Measurements from ENCODE around the gene PRKN. TPM values are rescaled to one million over a fixed set of nuclear protein-coding genes. Genes with fewer than 3 reads are reported as not detected.

Gene PRKN
- total RNA-seq, 1 experiment from 2014 or later, result 1.2 TPM

GRCh38 chr6:162621246-162621645 is 106.3 kb downstream of the PRKN start:
- no peak overlapping the region for H3K4me3 ChIP-seq (ENCODE audit: low read depth, low read length, poor library complexity, severe bottlenecking)
- H3K36me3 ChIP-seq (ENCODE audit: insufficient read depth, low read length, poor library complexity, severe bottlenecking), result no peaks in the 10 kb centered on the region
- no peaks in the 10 kb centered on the region for H3K27me3 ChIP-seq (replicated peaks; ENCODE audit: insufficient read depth, low read depth, low read length, poor library complexity)
- H3K4me1 ChIP-seq (ENCODE audit: insufficient read depth, low read length, poor library complexity, severe bottlenecking), result no peaks in the 10 kb centered on the region
- BruUV-seq (replicated peaks), result no TSS peak
- TF ChIP-seq CTCF (conservative IDR thresholded peaks at IDR 0.05; ENCODE audit: low read depth, low read length) (no peak), EZH2 (IDR thresholded peaks at IDR 0.05; ENCODE audit: borderline replicate concordance, low read depth, low read length, poor library complexity, severe bottlenecking) (no peak)
- POLR2A ChIA-PET (ENCODE audit: low non-redundant PET), result no interaction called here
- H3K9me3 ChIP-seq (ENCODE audit: low read depth, low read length, poor library complexity, severe bottlenecking), result no peaks in the 10 kb centered on the region
- intact Hi-C loops (cut with micrococcal nuclease; ENCODE audit: unreplicated experiment), result no loop called here
- CTCF ChIA-PET, result no interaction called here
- DNase-seq (ENCODE audit: low spot score), result no peak
- no peak overlapping the region for H3K27ac ChIP-seq (ENCODE audit: low read depth, low read length, poor library complexity, severe bottlenecking)

- ChIA-PET POLR2A (ENCODE audit: low non-redundant PET) (no interaction called here), CTCF (no interaction called here)
- DNase-seq (ENCODE audit: low spot score), result no peak
- Histone ChIP-seq H3K27ac (ENCODE audit: low read depth, low read length, poor library complexity, severe bottlenecking) (no peak overlapping the region), H3K27me3 (replicated peaks; ENCODE audit: insufficient read depth, low read depth, low read length, poor library complexity) (no peaks in the 10 kb centered on the region), H3K36me3 (ENCODE audit: insufficient read depth, low read length, poor library complexity, severe bottlenecking) (no peaks in the 10 kb centered on the region), H3K4me1 (ENCODE audit: insufficient read depth, low read length, poor library complexity, severe bottlenecking) (no peaks in the 10 kb centered on the region), H3K4me3 (ENCODE audit: low read depth, low read length, poor library complexity, severe bottlenecking) (no peak overlapping the region), H3K9me3 (ENCODE audit: low read depth, low read length, poor library complexity, severe bottlenecking) (no peaks in the 10 kb centered on the region)
- no peak for TF ChIP-seq CTCF (conservative IDR thresholded peaks at IDR 0.05; ENCODE audit: low read depth, low read length)
- no peak for TF ChIP-seq EZH2 (IDR thresholded peaks at IDR 0.05; ENCODE audit: borderline replicate concordance, low read depth, low read length, poor library complexity, severe bottlenecking)
- no TSS peak for BruUV-seq (replicated peaks)
- intact Hi-C loops (cut with micrococcal nuclease; ENCODE audit: unreplicated experiment), result no loop called here
Measured at GRCh38 chr6:162620073-162620472, 107.5 kb downstream of the PRKN start.

- POLR2A ChIA-PET (ENCODE audit: low non-redundant PET), result no interaction called here
- intact Hi-C loops (cut with micrococcal nuclease; ENCODE audit: unreplicated experiment), result no loop called here
- BruUV-seq (replicated peaks), result no TSS peak
- no peak overlapping the region for H3K4me3 ChIP-seq (ENCODE audit: low read depth, low read length, poor library complexity, severe bottlenecking)
- H3K36me3 ChIP-seq (ENCODE audit: insufficient read depth, low read length, poor library complexity, severe bottlenecking), result no peaks in the 10 kb centered on the region
- TF ChIP-seq EZH2 (IDR thresholded peaks at IDR 0.05; ENCODE audit: borderline replicate concordance, low read depth, low read length, poor library complexity, severe bottlenecking) (no peak), CTCF (conservative IDR thresholded peaks at IDR 0.05; ENCODE audit: low read depth, low read length) (no peak)
- H3K9me3 ChIP-seq (ENCODE audit: low read depth, low read length, poor library complexity, severe bottlenecking), result no peaks in the 10 kb centered on the region
- no peak overlapping the region for H3K27ac ChIP-seq (ENCODE audit: low read depth, low read length, poor library complexity, severe bottlenecking)
- CTCF ChIA-PET, result no interaction called here
- no peaks in the 10 kb centered on the region for H3K27me3 ChIP-seq (replicated peaks; ENCODE audit: insufficient read depth, low read depth, low read length, poor library complexity)
- no peaks in the 10 kb centered on the region for H3K4me1 ChIP-seq (ENCODE audit: insufficient read depth, low read length, poor library complexity, severe bottlenecking)
- DNase-seq (ENCODE audit: low spot score), result no peak
Measured at GRCh38 chr6:162618448-162619002, 109.0 kb downstream of the PRKN start.

All from A673 (cell line).